HG03060 (cell line): ENCODE measurements around the gene NYAP2.
A peak's percentile ranks its signal among the peaks of the same experiment; 100 is the strongest.

ENCODE experiments used
- ATAC-seq: cut with Tn5 transposase; IDR thresholded peaks from one replicate; pipeline ENCODE4 v1.9.1; 2021; ENCODE audit warnings: low read depth, moderate number of reproducible peaks; ENCODE audit not compliant: unreplicated experiment

Gene NYAP2

GRCh38 chr2:225425284-225425683, 25.8 kb downstream of the NYAP2 start:
- ATAC-seq = no peak

- no peak for ATAC-seq
Measured at GRCh38 chr2:225428360-225428759, 28.9 kb downstream of the NYAP2 start.

- ATAC-seq = no peak
Measured at GRCh38 chr2:225429717-225430116, 30.2 kb downstream of the NYAP2 start.

- no peak for ATAC-seq
Measured at GRCh38 chr2:225431105-225431863, 31.8 kb downstream of the NYAP2 start.

- ATAC-seq = no peak
Measured at GRCh38 chr2:225434014-225434413, 34.5 kb downstream of the NYAP2 start.

- ATAC-seq = no peak
Measured at GRCh38 chr2:225437319-225437718, 37.8 kb downstream of the NYAP2 start.

- ATAC-seq = no peak
Measured at GRCh38 chr2:225438248-225438647, 38.7 kb downstream of the NYAP2 start.

GRCh38 chr2:225452677-225453076, 53.2 kb downstream of the NYAP2 start:
- ATAC-seq = no peak

GRCh38 chr2:225454412-225454811, 54.9 kb downstream of the NYAP2 start:
- ATAC-seq = no peak

- ATAC-seq = no peak
Measured at GRCh38 chr2:225456619-225457260, 57.2 kb downstream of the NYAP2 start.

- no peak for ATAC-seq
Measured at GRCh38 chr2:225457482-225457881, 58.0 kb downstream of the NYAP2 start.

GRCh38 chr2:225458431-225459117, 59.1 kb downstream of the NYAP2 start:
- ATAC-seq = no peak

- ATAC-seq = no peak
Measured at GRCh38 chr2:225462417-225462816, 62.9 kb downstream of the NYAP2 start.

GRCh38 chr2:225462945-225463344, 63.4 kb downstream of the NYAP2 start:
- ATAC-seq = no peak

GRCh38 chr2:225463449-225463848, 63.9 kb downstream of the NYAP2 start:
- no peak for ATAC-seq

- peak; percentile 80 for ATAC-seq
Measured at GRCh38 chr2:225464346-225465025, 65.0 kb downstream of the NYAP2 start.

- no peak for ATAC-seq
Measured at GRCh38 chr2:225465827-225466226, 66.3 kb downstream of the NYAP2 start.

GRCh38 chr2:225466891-225467604, 67.5 kb downstream of the NYAP2 start:
- ATAC-seq = no peak

GRCh38 chr2:225468131-225468530, 68.6 kb downstream of the NYAP2 start:
- no peak for ATAC-seq

- ATAC-seq = no peak
Measured at GRCh38 chr2:225471039-225471438, 71.5 kb downstream of the NYAP2 start.
